Aorta (tissue), 5 donors: ENCODE measurements around the gene ATF6. TPM values are rescaled to one million over a fixed set of nuclear protein-coding genes. Genes with fewer than 3 reads are reported as not detected.

Source experiments
- ATAC-seq: fragments of 200-7000 bp; cut with Tn5 transposase; one replicate; pipeline ENCODE4 v1.9.1; 2022; ENCODE audit warnings: moderate library complexity; ENCODE audit not compliant: low FRiP score
- DNase-seq, 2 donors: peaks; one replicate each; pipeline ENCODE4 v3.0.0-alpha.2; 2020
- H3K27ac ChIP-seq, 2 donors: one replicate each; pipeline ENCODE4 v1.5.1; 2013; ENCODE audit warnings: low read length in 2 of 2, mild to moderate bottlenecking in 2 of 2, moderate library complexity in 2 of 2, control low read depth in 1 of 2, inconsistent platforms in 1 of 2, low read depth in 1 of 2
- H3K27me3 ChIP-seq, 2 donors: one replicate each; pipeline ENCODE4 v1.6.1; 2013; ENCODE audit warnings: control low read depth in 1 of 2, low read length in 1 of 2, mild to moderate bottlenecking in 1 of 2, moderate library complexity in 1 of 2; ENCODE audit not compliant: insufficient read depth in 2 of 2, control insufficient read depth in 1 of 2
- H3K36me3 ChIP-seq, 2 donors: one replicate each; pipeline ENCODE4 v1.6.1; 2013; ENCODE audit warnings: control low read depth in 1 of 2, low read length in 1 of 2, mild to moderate bottlenecking in 1 of 2; ENCODE audit not compliant: insufficient read depth in 2 of 2, control insufficient read depth in 1 of 2
- H3K4me1 ChIP-seq, 2 donors: one replicate each; pipeline ENCODE4 v1.6.1; 2013; ENCODE audit warnings: low read length in 2 of 2, control low read depth in 1 of 2, mild to moderate bottlenecking in 1 of 2, moderate library complexity in 1 of 2; ENCODE audit not compliant: insufficient read depth in 2 of 2, control insufficient read depth in 1 of 2
- H3K4me3 ChIP-seq, 2 donors: one replicate each; pipeline ENCODE4 v1.5.1; 2013; ENCODE audit warnings: low read length in 2 of 2, control low read depth in 1 of 2, mild to moderate bottlenecking in 1 of 2
- H3K9me3 ChIP-seq: one replicate; pipeline ENCODE4 v1.6.1; 2013; ENCODE audit warnings: mild to moderate bottlenecking, low read length; ENCODE audit not compliant: control insufficient read depth
- WGBS, 2 donors: extraction: QIAGEN DNeasy Blood & Tissue Kit; methylation state at CpG; one replicate each; pipeline ENCODE4 v1.1.7; 2013; 5-methylcytosine and 5-hydroxymethylcytosine counted together
- intact Hi-C, 2 donors: fragments of 100-400 bp; cut with DNase I; formaldehyde crosslinking; loops; one replicate each; pipeline versions ENCODE4 v1.14.2 to v1.15.0; 2022
- polyA plus RNA-seq, 2 donors: library from polyadenylated mRNA; stranded (reverse); fragments of 200-250 nt; gene quantifications; one replicate each; pipeline ENCODE4 v1.2.3, GENCODE V29; 2013
- total RNA-seq, 2 donors: library from RNA; stranded (reverse); fragmentation: NEBNext Ultra II Directional; extraction: Animal tissue kit (Norgen Biotek cat#: 25700); gene quantifications; one replicate each; pipeline ENCODE4 v1.2.1, GENCODE V29; 2021
- donor health status: healthy with polysubstance abuse.
- donor health status: Bipolar disorder and iron deficiency.
- donor health status: DM: no; HTN: no; CAD: no.
- donor health status: DM: no; HTN: no; CAD: no.
- donor health status: DM: yes; HTN: yes; CAD: no.

The ATF6 gene
- total and polyA plus RNA-seq, 4 donors, result 6.1 to 30.5 (median 18.7) TPM

DNA sequence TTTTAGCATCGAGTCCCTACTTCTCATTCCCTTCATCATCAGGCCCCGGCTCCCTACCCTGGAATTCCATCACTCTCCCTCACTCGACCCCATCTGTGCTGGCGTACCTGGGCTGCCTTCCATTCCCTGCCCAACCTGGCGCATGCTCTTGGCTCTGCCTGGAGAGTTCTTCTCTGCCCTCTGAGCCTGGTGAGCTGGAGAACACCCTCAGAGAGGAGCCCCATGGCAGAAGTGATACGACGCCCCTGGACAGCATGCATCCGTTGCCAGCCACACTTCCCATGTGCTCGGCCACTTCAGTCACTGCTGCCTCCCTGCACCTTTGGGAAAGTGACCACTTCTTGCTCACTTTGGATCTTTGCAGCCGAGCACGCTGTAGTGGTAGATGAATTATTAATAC is 227.5 kb downstream of the ATF6 start:
- intact Hi-C loops, result no loop called here
- no peak overlapping the region for H3K4me3 ChIP-seq
- no peak for ATAC-seq
- no peaks in the 10 kb centered on the region for H3K27me3 ChIP-seq
- DNase-seq, result no peak
- 88 to 89% methylated on average over 11 of the region's 11 CpGs for WGBS, 2 donors
- peaks cover 0 to 1% of the 10 kb centered on the region in 2 donors for H3K36me3 ChIP-seq
- H3K9me3 ChIP-seq, result no peaks in the 10 kb centered on the region
- H3K27ac ChIP-seq, result no peak overlapping the region
- H3K4me1 ChIP-seq, result no peaks in the 10 kb centered on the region

DNA sequence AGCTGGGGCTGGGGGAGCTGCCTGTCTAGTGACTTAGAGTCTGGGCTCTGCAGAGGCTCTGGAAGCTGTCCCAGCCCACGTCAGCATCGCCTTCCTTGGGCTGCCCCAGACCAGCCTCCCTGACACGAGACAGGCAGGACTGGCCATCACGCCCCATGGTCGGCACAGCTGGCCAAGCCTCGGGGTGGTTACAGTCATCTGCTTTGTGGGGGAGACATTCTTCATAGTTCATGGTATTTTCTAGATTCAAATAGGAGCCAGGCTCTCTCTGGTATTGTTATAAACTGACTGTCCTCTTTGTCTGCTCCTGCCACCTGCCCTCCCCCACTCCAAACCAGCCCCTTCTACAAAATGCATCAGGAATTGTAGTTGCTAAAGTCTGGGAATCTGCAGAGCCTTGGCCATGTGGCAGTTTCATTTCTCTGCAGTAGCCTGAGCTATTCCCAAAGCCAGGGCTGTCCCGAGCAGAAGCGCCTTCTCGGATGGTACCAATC is 228.1 kb downstream of the ATF6 start:
- intact Hi-C loops, result no loop called here
- Histone ChIP-seq H3K4me3 (no peak overlapping the region), H3K27ac (no peak overlapping the region), H3K36me3 (peaks cover 0 to 1% of the 10 kb centered on the region in 2 donors), H3K4me1 (no peaks in the 10 kb centered on the region), H3K27me3 (no peaks in the 10 kb centered on the region), H3K9me3 (no peaks in the 10 kb centered on the region)
- DNase-seq, result peak; percentile 79 to 84
- WGBS, 2 donors, result 44 to 65% methylated on average over 9 of the region's 9 CpGs
- peak; percentile 53 for ATAC-seq

DNA sequence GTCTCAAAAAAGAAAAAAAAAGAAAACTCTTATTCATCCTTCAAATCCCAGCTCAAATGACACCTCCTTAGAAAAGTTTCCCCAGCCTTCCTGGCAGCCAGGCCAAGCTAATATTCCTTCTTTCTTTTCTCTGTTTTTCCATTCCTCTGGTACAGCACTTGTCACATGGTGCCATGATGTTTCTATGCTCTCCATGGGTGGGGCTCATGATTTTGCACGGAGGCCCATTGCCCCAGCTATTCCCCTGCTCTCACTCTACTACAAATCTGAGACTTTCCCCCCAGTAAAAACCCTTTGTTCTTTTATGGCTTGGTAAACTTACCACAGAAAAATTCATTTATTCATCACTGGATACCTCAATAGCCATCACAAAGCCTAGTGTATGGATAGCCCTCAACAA is 231.0 kb downstream of the ATF6 start:
- no peaks in the 10 kb centered on the region for H3K9me3 ChIP-seq
- no peak overlapping the region for H3K4me3 ChIP-seq
- H3K36me3 ChIP-seq, result peaks cover 0 to 4% of the 10 kb centered on the region in 2 donors
- DNase-seq, result no peak
- H3K27me3 ChIP-seq, result no peaks in the 10 kb centered on the region
- H3K4me1 ChIP-seq, result no peaks in the 10 kb centered on the region
- intact Hi-C loops, result no loop called here
- no peak for ATAC-seq
- WGBS, 2 donors, result 94 to 100% methylated on average over 1 of the region's 1 CpG
- H3K27ac ChIP-seq, result no peak overlapping the region

DNA sequence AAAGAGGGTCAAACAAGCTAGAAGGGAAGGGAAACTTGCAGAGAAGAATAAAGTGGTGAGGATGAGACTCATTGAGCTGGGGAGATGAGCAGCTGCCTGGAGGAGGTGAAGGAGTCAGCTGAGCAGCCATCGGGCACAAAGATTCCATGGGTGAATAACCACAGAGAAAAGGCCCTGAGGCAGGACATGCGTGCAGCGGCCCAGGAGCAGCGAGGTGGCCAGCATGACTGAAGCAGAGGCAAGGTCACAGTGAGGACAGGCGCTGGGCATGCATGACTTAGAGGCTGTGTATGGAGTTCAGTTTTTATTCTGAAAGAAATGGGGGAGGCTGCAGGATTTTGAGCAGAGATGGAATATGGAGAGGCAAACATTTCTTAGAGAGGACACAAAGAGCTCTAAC is 232.7 kb downstream of the ATF6 start:
- intact Hi-C loops, result no loop called here
- no peak for DNase-seq
- H3K4me3 ChIP-seq, result no peak overlapping the region
- no peaks in the 10 kb centered on the region for H3K27me3 ChIP-seq
- H3K4me1 ChIP-seq, result no peaks in the 10 kb centered on the region
- no peaks in the 10 kb centered on the region for H3K9me3 ChIP-seq
- ATAC-seq, result no peak
- WGBS, 2 donors, result 89 to 97% methylated on average over 5 of the region's 5 CpGs
- peaks cover 0 to 2% of the 10 kb centered on the region in 2 donors for H3K36me3 ChIP-seq
- H3K27ac ChIP-seq, result no peak overlapping the region

DNA sequence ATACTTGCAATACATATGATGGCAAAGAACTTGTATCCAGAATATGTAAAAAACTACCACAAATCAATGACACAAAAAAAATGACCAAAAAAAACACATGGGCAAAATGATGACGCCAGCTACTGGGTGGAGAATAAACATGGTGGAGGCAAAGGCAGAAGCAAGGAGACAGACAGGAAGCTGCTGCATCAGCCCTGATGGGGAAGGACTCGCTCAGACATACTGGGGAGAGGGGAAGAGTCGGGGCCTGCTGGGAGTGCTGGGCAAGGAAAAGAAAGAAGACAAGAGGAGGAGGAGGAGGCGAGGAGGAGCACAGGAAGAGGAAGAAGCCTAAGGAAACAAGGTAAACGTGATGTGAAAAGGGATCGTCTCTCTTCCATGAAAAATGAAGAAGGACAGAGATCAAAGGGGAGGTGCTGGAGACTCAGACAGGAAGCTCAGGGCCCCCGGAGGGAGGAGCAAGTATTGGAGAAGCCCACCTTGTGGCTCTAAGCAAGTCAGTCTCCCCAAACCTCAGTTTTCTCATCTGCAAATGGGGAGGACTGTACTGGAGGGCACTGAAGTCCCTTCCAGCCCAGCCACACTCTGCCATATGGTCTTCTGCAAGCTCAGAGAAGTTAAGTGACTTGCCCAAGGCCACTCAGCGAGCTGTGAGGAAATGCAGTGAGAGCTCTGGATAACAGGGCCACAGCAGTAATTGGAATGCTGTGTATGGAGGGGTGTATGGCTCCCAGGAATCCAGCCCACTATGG is 233.4 kb downstream of the ATF6 start:
- Histone ChIP-seq H3K36me3 (peaks cover 0 to 2% of the 10 kb centered on the region in 2 donors), H3K4me1 (no peaks in the 10 kb centered on the region), H3K27me3 (no peaks in the 10 kb centered on the region), H3K27ac (no peak overlapping the region), H3K4me3 (no peak overlapping the region), H3K9me3 (no peaks in the 10 kb centered on the region)
- intact Hi-C loops, result no loop called here
- DNase-seq, result peak in 1 of 2 donors; percentile 70
- ATAC-seq, result no peak
- WGBS, 2 donors, result 82 to 83% methylated on average over 8 of the region's 8 CpGs

DNA sequence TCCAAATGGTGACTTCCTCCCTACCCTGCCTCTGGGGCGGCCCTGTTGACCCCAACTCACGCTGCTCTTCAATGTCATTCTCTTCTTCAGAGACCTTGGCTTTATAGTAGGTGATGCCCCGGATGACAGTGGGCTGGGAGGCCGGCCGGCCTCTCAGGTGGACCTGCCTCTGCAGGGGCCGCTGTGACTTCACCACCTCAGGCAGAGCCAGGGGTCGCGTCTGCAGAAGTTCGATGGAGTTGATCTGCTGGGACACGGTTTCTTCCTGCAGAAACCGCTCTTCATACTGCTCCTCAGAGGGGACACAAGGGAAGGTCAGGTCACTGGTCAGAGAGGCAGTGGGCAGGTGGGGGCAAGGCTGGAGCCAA is 233.9 kb downstream of the ATF6 start:
- Histone ChIP-seq H3K9me3 (no peaks in the 10 kb centered on the region), H3K4me1 (no peaks in the 10 kb centered on the region), H3K4me3 (no peak overlapping the region), H3K27me3 (no peaks in the 10 kb centered on the region), H3K27ac (no peak overlapping the region), H3K36me3 (peaks cover 0 to 2% of the 10 kb centered on the region in 2 donors)
- ATAC-seq (no peak), DNase-seq (no peak)
- WGBS, 2 donors, result 96 to 97% methylated on average over 11 of the region's 11 CpGs
- intact Hi-C loops, result no loop called here

DNA sequence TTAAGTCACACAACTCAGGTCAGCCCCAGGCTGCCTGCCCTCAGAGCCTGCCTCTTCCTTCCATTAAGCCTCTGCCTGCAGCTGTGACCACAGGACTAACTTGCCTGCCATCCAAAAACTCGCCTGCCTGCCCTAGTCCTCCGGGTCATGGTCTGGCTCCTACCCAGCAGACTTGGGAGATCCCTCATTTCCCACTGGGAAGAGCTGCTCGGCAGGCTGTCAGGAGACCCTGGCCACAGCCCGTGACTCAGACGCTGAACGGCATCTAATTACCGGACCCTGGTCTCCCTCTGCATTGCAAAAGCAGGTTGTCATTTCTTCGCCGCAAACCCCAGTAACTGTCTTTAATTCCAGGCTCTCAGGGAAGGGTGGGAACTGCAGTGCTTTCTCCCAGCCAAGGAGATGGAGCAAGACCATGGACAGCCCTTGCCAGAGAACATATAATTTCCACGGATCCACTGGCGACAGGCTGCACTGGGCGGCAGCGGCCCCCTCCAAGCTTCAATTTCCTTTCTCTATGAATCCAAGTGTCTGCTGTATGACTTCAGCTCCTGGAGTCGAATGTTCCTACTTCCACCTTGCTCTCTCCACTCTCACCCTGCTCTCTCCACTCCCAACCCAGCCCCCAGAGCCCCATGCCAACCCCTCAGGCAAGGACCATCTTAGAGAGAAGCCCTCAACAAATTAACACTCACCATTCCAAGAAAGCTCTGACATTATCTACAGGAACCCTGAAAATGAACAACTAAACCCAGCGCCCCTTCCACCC is 237.1 kb downstream of the ATF6 start:
- intact Hi-C loops, result no loop called here
- Histone ChIP-seq H3K9me3 (no peaks in the 10 kb centered on the region), H3K4me3 (no peak overlapping the region), H3K36me3 (peaks cover 0 to 2% of the 10 kb centered on the region in 2 donors), H3K27ac (no peak overlapping the region), H3K4me1 (no peaks in the 10 kb centered on the region), H3K27me3 (no peaks in the 10 kb centered on the region)
- peak; percentile 88 for ATAC-seq
- WGBS, 2 donors, result 77 to 82% methylated on average over 15 of the region's 15 CpGs
- DNase-seq, result peak; percentile 88 to 91

DNA sequence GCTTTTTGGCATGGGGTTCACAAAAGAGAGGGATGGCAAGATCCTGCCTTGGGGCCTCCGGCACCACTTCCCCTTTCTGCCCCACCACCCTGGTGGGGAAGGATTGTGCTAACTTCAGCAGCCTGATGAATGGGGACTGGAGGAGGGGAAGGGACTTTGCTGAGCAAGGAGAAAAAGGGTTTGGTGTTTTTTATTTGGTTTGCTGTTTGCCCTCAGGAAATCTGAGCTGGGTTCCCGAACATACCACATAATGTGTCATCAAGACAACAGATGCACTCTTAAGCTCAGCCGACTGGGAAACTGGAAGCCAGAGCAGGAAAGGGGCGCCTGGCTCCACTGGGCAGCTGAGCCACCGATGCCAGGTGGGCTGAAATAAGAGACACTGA is 237.7 kb downstream of the ATF6 start:
- no peak overlapping the region for H3K27ac ChIP-seq

More for the DNA sequence above, 237.7 kb downstream of the ATF6 start:
- DNase-seq (peak in 1 of 2 donors; percentile 85), ATAC-seq (peak; percentile 40)
- intact Hi-C loops, result no loop called here
- Histone ChIP-seq H3K4me3 (no peak overlapping the region), H3K27me3 (no peaks in the 10 kb centered on the region), H3K9me3 (no peaks in the 10 kb centered on the region), H3K4me1 (no peaks in the 10 kb centered on the region), H3K36me3 (peaks cover 0 to 2% of the 10 kb centered on the region in 2 donors)
- WGBS, 2 donors, result 72 to 77% methylated on average over 5 of the region's 5 CpGs
